Esophagus squamous epithelium (tissue), 5 donors: ENCODE results near the gene GABRA4. TPM values are rescaled to one million over a fixed set of nuclear protein-coding genes. Genes with fewer than 3 reads are reported as not detected.

Experiments
- DNase-seq: peaks from one replicate; lab custom pipeline; 2025; lab: John Stamatoyannopoulos, UW
- H3K27ac ChIP-seq, 4 donors: fragments of 200-600 bp; sonication (generic); one replicate each; pipeline ENCODE4 v1.5.1; 2016 to 2019; ENCODE audit warnings: mild to moderate bottlenecking in 1 of 4
- H3K27me3 ChIP-seq, 4 donors: fragments of 200-600 bp; sonication (generic); 1 replicate in 3 of 4; 2 replicates in 1 of 4; pipeline versions ENCODE4 v1.5.1 to v1.6.0; 2017 to 2021; ENCODE audit warnings: antibody characterized with exemption in 1 of 4
- H3K36me3 ChIP-seq, 3 donors: fragments of 200-600 bp; sonication (generic); one replicate each; pipeline ENCODE4 v1.5.1; 2016 to 2019
- H3K4me1 ChIP-seq, 3 donors: fragments of 200-600 bp; sonication (generic); one replicate each; pipeline ENCODE4 v1.5.1; 2017 to 2019
- H3K4me3 ChIP-seq, 4 donors: fragments of 200-600 bp; sonication (generic); 1 replicate in 3 of 4; 2 replicates in 1 of 4; pipeline ENCODE4 v1.5.1; 2016 to 2019; ENCODE audit warnings: mild to moderate bottlenecking in 2 of 4, moderate library complexity in 1 of 4
- H3K9me3 ChIP-seq, 3 donors: fragments of 200-600 bp; sonication (generic); one replicate each; pipeline ENCODE4 v1.5.1; 2016 to 2019
- POLR2A ChIP-seq, 4 donors: fragments of 450-650 bp; IDR thresholded peaks; one replicate each; pipeline ENCODE4 v1.6.1; 2017; ENCODE audit warnings: antibody characterized with exemption in 4 of 4, mild to moderate bottlenecking in 4 of 4, moderate library complexity in 3 of 4
- WGBS, 2 donors: methylation state at CpG; one replicate each; pipeline ENCODE4 v1.1.5; 2018; 5-methylcytosine and 5-hydroxymethylcytosine counted together
- intact Hi-C: fragments of 100-400 bp; cut with DNase I; formaldehyde crosslinking; loops from one replicate; pipeline ENCODE4 v1.15.0; 2022
- total RNA-seq, 4 donors: library from RNA; depleted of rRNA; stranded (reverse); fragments of >200 nt; gene quantifications; one replicate each; pipeline ENCODE4 v1.1.0, GENCODE V29; 2016
- TF ChIP-seq, protein P1 (sequence below), 6 experiments: fragments of 450-650 bp in 4 of 6; fragments of 200-600 bp in 2 of 6; sonication (generic) in 2 of 6; IDR thresholded peaks; one replicate each; pipeline ENCODE4 v1.5.1; 2016 to 2019; ENCODE audit warnings: antibody characterized with exemption in 6 of 6, mild to moderate bottlenecking in 4 of 6, moderate library complexity in 4 of 6
- donor health status: DM: yes; HTN: yes; CAD: no.

The GABRA4 gene
- total RNA-seq, 4 donors from 2014 or later, result under 0.01 to 2.3 (median 0.13) TPM; not detected in 1

- Histone ChIP-seq H3K36me3 (no peaks in the 10 kb centered on the region), H3K27ac (no peak overlapping the region), H3K27me3 (no peaks in the 10 kb centered on the region), H3K4me3 (no peak overlapping the region), H3K4me1 (no peaks in the 10 kb centered on the region), H3K9me3 (no peaks in the 10 kb centered on the region)
- no peak for DNase-seq
- 56 to 73% methylated on average over 1 of the region's 1 CpG for WGBS, 2 donors
- intact Hi-C loops, result no loop called here
- TF ChIP-seq, protein P1, sequence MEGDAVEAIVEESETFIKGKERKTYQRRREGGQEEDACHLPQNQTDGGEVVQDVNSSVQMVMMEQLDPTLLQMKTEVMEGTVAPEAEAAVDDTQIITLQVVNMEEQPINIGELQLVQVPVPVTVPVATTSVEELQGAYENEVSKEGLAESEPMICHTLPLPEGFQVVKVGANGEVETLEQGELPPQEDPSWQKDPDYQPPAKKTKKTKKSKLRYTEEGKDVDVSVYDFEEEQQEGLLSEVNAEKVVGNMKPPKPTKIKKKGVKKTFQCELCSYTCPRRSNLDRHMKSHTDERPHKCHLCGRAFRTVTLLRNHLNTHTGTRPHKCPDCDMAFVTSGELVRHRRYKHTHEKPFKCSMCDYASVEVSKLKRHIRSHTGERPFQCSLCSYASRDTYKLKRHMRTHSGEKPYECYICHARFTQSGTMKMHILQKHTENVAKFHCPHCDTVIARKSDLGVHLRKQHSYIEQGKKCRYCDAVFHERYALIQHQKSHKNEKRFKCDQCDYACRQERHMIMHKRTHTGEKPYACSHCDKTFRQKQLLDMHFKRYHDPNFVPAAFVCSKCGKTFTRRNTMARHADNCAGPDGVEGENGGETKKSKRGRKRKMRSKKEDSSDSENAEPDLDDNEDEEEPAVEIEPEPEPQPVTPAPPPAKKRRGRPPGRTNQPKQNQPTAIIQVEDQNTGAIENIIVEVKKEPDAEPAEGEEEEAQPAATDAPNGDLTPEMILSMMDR (IDR thresholded peaks at IDR 0.05), result peak in 1 of 6 experiments; percentile 33
- TF ChIP-seq POLR2A (IDR thresholded peaks at IDR 0.05), result no peak
These were observed 9.2 kb upstream of the GABRA4 start for GRCh38 chr4:47002580-47002979.

- 75% methylated on average over 1 of the region's 1 CpG; no CpG with 5 or more reads in 1 of the 2 donors for WGBS, 2 donors
- Histone ChIP-seq H3K36me3 (no peaks in the 10 kb centered on the region), H3K9me3 (no peaks in the 10 kb centered on the region), H3K27me3 (no peaks in the 10 kb centered on the region), H3K4me3 (no peak overlapping the region), H3K27ac (no peak overlapping the region), H3K4me1 (no peaks in the 10 kb centered on the region)
- intact Hi-C loops, result no loop called here
- TF ChIP-seq, protein P1 (IDR thresholded peaks at IDR 0.05), result no peak
- TF ChIP-seq POLR2A (IDR thresholded peaks at IDR 0.05), result no peak
- no peak for DNase-seq
These were observed 7.0 kb upstream of the GABRA4 start for GRCh38 chr4:47000406-47000805.

GRCh38 chr4:46999566-46999965, 6.2 kb upstream of the GABRA4 start:
- DNase-seq, result no peak
- Histone ChIP-seq H3K9me3 (no peaks in the 10 kb centered on the region), H3K36me3 (no peaks in the 10 kb centered on the region), H3K4me1 (no peaks in the 10 kb centered on the region), H3K27me3 (peaks cover 0 to 6% (median 0%) of the 10 kb centered on the region in 4 donors), H3K4me3 (no peak overlapping the region), H3K27ac (no peak overlapping the region)
- intact Hi-C loops, result no loop called here
- TF ChIP-seq POLR2A (IDR thresholded peaks at IDR 0.05), result no peak
- TF ChIP-seq, protein P1 (IDR thresholded peaks at IDR 0.05), result no peak

DNA sequence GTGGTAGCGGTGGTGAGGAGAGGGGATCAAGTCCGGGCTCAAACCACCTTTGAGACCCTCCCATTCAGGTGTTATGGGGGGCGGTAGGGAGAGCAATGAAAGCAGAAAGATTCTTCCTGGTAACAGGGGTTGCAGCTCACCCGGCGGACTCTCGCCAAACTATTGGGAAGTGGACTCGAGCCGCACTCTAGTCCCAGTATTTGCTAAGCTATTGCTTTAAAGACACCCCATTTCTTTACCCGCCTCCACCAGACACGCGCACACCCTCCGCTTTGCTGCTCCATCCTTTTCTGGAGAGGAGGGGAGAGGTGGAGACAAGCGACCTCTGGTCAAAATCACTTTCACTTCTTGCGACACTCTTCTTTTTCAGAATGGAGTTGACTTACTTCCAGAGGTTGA, 625 bp upstream of the GABRA4 start:
- intact Hi-C loops, result no loop called here
- WGBS, 2 donors, result 3 to 14% methylated on average over 13 to 14 of the region's 14 CpGs
- no peak for TF ChIP-seq POLR2A (IDR thresholded peaks at IDR 0.05)
- TF ChIP-seq, protein P1 (IDR thresholded peaks at IDR 0.05), result no peak
- H3K27me3 ChIP-seq, result peaks cover 0 to 40% (median 4%) of the 10 kb centered on the region in 4 donors
- no peaks in the 10 kb centered on the region for H3K36me3 ChIP-seq
- H3K4me1 ChIP-seq, result peaks cover 8 to 16% (median 8%) of the 10 kb centered on the region in 3 donors
- H3K4me3 ChIP-seq, result peak overlapping the region; percentile 23 to 60 (median 40)
- no peak for DNase-seq
- H3K27ac ChIP-seq, result no peak overlapping the region
- no peaks in the 10 kb centered on the region for H3K9me3 ChIP-seq

GRCh38 chr4:46992338-46992737, 1.0 kb downstream of the GABRA4 start:
- DNase-seq, result no peak
- TF ChIP-seq, protein P1 (IDR thresholded peaks at IDR 0.05), result no peak
- no peak for TF ChIP-seq POLR2A (IDR thresholded peaks at IDR 0.05)
- Histone ChIP-seq H3K27me3 (peaks cover 0 to 40% (median 4%) of the 10 kb centered on the region in 4 donors), H3K9me3 (no peaks in the 10 kb centered on the region), H3K4me1 (peaks cover 8 to 16% (median 8%) of the 10 kb centered on the region in 3 donors), H3K36me3 (no peaks in the 10 kb centered on the region), H3K27ac (no peak overlapping the region), H3K4me3 (no peak overlapping the region)
- intact Hi-C loops, result no loop called here
- 16 to 28% methylated on average over 7 to 8 of the region's 9 CpGs for WGBS, 2 donors
